Erythroblast (primary cell): ENCODE results near the gene PANX3.

Experiments used
- GATA1 ChIP-seq: IDR thresholded peaks from 2 replicates; pipeline ENCODE4 v1.6.1; 2011; ENCODE audit warnings: low read depth, mild to moderate bottlenecking, control low read depth, low read length, moderate library complexity
- POLR2A ChIP-seq: IDR thresholded peaks from 2 replicates; pipeline ENCODE4 v1.6.1; 2011; ENCODE audit warnings: mild to moderate bottlenecking, low read length

- TF ChIP-seq POLR2A, result no peak
- no peak for TF ChIP-seq GATA1
These were observed 34.9 kb downstream of the PANX3 start for GRCh38 chr11:124646148-124646547.
